ENCODE data around the gene FLT4.
"Not testable (repeated sequence)": the region's sequence is repeated elsewhere in the genome, so short reads cannot be mapped to it uniquely, and the experiment has no call there.

Gene FLT4

DNA sequence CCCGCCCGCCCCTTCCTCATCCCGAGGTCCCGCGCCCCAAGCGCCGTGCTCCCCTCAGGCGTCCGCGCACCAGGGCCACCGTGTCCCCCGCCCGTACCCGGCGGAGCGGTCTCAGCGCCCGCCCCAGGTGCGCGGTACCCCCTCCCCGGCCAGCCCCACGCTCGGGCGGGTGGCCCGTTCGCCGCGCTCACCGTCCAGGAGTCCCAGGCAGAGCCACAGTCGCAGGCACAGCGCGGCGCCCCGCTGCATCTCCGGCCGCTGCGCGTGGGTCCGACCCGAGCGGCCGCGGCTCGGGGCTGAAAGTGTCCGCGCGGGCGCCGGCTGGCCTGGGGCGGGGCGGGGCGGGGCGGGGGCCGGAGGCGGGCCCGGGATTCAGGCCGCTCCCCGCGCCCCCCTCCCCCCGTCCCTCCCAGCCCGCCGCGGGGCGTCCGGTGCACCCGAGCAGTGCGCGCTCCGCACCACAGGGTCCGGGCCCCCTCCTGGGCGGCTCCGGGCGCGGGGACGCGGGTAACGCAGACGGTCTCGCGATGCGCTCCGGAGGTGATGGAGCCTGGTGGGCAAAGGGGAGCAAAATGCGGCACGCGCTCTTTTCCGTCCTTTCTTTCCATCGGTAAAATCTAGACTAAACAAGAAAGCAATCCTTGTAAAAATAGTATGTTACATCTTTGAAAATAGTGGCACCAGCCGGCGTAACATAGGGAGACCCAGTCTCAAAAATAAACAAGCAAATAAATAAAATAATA is at the start of gene FLT4:
TSS of gene FLT4 (minus strand) at position 304 of the 743 bp plus-strand sequence. CDS start at position 249, 55 bp downstream.
- DNase-seq: no peak

DNA sequence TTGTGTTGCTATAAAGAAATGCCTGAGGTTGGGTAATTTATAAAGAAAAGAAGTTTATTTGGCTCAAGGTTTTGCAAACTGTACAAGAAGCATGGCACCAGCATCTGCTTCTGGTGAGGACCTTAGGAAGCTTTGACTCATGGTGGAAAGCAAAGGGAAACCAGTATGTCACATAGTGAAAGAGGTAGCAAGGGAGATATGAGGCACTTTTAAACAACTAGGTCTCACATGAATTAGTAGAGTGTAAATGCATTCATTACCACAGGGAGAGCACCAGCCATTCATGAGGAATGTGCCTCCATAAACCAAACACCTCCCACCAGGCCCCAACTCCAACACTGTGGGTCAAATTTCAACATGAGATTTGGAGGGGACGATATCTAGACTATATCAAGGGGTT is 49.6 kb upstream of the FLT4 start:
- no peak for DNase-seq

- no peak for DNase-seq
Observed at GRCh38 chr5:180696116-180696515, 46.7 kb upstream of the FLT4 start.

- DNase-seq: no peak
Observed at GRCh38 chr5:180692429-180692828, 43.0 kb upstream of the FLT4 start.

DNA sequence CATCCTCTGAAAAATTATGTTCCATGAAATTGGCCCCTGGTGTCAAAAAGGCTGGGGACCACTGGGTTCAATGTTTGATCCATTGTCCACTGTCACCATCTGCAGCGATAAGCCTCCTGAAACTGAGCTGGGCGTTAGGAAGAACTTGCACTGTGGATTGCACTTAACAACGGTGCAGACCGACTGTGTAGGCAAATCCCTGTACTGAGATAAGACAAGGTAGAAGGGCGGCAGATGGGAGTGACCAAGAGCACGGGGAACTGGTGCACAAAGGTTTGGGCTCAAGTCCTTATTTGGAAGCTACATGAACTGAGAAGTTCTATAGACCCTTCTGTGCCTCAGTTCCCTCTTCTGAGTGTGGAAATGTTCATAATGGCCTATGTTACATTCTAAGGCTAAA is 41.6 kb upstream of the FLT4 start:
- no peak for DNase-seq

DNA sequence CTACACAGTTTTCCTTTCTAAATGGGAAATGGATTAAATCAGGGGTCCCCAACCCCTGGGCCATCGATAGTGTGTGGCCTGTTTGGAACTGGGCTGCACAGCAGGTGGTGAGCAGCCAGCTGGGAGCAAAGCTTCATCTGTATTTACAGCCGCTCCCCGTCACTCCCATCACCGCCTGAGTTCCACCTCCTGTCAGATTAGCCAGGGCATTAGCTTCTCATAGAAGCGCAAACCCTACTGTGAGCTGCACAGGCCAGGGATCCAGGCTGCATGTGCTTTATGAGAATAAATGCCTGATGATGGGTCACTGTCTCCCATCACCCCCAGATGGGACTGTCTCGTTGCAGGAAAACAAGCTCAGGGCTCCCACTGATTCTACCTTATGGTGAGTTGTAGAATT is 41.2 kb upstream of the FLT4 start:
- no peak for DNase-seq

- DNase-seq: no peak
Observed at GRCh38 chr5:180689775-180690174, 40.4 kb upstream of the FLT4 start.

GRCh38 chr5:180689071-180689694 is 39.8 kb upstream of the FLT4 start:
- no peak for DNase-seq

GRCh38 chr5:180688330-180689070 is 39.1 kb upstream of the FLT4 start:
- DNase-seq: no peak

DNA sequence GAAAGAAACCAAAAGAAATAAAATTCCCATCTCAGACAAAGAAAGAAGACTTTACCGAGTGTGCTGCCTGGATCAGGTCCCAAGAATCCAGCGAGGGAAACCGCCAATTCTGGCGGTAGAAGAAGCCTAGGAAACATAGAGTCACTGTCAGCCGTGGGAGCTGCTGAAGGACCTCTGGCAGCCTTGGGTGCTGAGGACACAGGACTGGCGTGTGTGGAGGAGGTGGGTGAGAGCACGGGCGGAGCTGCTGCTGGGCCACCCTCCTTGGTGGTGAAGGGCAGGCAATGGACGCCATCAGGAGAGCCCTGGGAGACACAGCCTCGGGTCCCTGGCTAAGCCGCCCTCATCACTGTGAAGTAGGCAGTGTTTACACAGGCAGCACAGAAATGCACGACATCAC is 37.4 kb upstream of the FLT4 start:
- DNase-seq: not testable (repeated sequence)

DNA sequence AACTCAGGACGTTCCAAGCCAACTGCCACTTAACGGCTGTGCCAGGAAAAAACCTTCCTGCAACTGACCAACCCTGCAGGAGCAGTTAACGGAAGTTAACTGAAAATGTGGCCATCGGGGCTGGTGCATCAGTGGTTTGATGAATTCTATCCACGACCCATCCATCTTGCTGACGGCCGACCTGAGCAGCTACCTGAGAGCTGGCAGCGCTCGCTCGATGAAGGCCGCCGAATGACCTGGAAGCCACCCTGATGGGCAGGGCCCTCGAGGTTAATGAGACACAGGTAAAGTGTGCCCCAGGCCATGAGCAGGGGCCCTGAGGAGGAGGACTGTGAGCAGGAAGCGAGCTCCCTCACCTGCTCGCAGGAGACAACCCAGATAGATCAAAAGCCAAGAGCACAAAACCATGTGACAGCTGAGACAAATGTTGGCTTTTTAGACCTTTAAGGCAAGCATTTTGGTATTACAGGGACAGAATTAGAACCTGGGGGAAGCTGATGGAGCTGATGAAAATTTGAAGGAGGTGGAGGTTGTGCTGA is 35.3 kb upstream of the FLT4 start:
- DNase-seq: no peak

DNA sequence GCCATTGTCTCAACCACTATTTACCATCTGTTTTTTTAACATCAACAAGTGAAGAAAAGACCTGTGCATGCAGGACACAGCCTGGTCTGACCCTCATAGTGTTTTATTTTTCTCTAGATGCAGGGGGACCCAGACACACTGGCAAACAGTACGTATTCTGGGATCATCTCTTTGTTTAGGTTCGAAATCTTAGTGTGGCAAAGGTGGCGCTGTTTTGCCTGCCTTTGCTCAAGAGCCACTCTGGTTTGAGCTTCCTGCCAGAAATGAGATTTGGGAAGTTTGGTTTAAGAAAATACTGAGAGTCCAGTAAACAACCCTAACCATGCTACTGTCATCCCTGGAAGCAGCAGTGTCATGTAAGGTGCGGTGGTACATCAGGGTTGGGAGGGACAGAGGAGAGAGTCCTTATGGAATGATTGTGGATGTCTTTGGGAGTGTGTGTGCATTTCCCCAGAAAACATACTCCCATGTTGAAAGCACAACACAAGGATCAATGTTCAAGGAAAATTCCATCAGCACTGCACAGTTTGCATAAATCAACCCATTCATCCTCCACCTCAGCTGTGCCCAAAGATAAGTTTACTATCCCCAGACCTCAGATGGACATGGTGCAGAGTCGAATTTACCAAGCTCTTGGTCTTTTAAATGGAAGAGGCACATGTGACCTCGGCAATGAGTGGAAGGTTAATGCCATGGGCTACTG is 34.0 kb upstream of the FLT4 start:
- DNase-seq: no peak

GRCh38 chr5:180682560-180682959 is 33.2 kb upstream of the FLT4 start:
- DNase-seq: no peak

DNA sequence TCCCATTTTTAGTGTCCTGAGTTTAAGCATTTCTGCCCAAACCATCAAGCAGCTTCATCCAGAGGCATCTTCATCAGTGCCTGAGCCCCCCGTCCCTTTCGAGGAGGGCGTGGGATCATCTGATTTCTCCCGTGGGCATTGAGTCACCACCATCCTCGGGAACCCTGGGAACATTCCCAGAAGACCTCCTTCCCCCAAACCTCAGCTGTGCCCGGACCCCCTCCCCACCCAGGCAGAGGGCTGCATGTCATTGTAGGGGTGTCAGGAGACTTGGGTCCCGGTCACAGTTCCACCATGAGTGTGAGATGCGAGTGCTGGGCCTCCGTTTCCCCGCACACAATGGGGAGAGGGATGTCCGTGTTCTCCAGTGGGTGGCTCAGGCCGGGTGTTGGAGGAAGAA is 32.6 kb upstream of the FLT4 start:
- DNase-seq: not testable (repeated sequence)

GRCh38 chr5:180678319-180678718 is 28.9 kb upstream of the FLT4 start:
- DNase-seq: not testable (repeated sequence)

DNA sequence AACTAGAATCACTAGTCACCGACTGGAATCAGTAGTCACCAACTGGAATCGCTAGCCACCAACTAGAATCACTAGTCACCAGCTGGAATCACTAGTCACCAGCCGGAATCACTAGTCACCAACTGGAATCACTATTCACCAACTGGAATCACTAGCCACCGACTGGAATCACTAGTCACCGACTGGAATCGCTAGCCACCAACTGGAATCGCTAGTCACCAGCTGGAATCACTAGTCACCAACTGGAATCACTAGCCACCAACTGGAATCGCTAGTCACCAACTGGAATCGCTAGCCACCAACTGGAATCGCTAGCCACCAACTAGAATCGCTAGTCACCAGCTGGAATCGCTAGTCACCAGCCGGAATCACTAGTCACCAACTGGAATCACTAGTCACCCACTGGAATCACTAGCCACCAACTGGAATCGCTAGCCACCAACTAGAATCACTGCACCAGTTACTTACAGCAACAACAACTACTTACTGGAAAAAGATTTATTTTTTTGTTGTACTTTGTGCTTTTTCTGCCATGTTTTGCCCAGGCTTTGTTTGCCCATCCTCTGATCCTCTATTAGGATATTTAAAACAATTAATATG is 25.7 kb upstream of the FLT4 start:
- no peak for DNase-seq

- DNase-seq: not testable (repeated sequence)
Observed at GRCh38 chr5:180674090-180674475, 24.7 kb upstream of the FLT4 start.

DNA sequence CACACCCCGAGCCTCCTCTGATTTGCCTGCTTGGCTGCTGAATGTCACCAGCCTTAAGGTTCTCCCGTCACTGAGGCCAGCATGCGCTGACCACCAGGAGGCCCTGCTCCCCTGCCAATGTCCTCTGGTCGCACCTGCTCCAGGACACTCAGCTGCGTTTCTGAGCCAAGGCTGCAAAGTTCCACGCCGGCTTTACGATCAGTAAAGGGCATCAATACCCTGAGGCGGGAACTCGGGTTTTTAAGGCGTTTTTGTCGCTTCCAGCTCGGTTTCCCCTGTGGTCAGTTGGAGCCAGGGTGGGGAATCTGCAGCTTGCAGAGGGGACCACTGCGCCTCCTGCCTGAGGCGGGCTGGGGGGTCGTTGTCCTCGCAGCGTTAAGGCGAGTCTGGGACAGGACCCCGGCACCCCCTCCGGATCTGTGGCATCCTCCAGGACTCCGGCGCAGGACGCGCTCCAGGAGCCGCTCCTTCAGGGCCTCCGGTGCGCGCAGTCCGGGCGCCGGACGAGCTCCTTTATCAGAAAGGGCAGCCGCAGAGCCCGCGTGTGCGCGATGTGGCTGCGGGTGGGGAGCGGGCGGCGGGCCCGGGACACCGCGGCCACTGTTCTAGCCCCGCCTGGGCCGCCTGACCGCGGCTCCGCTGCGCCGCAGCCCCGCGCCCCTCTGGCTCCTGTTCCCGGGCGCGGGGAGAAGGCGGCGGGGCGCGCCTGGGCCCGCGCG is 24.1 kb upstream of the FLT4 start:
- DNase-seq: no peak

DNA sequence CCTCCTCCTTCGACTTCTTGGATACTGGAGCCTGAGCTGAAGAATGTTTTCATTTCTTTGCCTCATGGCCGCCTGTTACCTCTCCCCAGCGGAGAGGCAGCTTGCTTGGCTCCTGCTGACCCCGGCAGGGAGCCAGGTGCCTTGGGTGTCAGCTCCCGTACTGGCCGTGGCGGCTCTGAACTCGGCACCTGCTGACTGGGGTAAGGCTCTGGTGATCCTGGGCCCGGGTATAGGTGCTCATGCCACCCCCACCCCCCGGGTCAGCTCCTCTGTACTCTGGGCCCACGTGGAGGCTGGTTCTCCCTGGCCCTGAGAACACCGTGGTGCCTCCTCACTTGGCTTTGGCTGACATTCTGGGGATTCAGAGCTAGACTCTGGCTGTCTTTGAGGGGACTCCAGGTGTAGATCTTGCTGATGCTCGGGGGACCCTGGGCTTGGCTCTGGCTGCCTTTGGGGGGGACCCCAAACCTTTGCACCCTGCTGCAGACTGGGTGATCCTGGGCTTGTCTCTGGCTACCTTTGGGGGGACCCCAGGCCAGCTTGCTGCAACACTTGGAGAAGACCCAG is 22.6 kb upstream of the FLT4 start:
- DNase-seq: not testable (repeated sequence)

DNA sequence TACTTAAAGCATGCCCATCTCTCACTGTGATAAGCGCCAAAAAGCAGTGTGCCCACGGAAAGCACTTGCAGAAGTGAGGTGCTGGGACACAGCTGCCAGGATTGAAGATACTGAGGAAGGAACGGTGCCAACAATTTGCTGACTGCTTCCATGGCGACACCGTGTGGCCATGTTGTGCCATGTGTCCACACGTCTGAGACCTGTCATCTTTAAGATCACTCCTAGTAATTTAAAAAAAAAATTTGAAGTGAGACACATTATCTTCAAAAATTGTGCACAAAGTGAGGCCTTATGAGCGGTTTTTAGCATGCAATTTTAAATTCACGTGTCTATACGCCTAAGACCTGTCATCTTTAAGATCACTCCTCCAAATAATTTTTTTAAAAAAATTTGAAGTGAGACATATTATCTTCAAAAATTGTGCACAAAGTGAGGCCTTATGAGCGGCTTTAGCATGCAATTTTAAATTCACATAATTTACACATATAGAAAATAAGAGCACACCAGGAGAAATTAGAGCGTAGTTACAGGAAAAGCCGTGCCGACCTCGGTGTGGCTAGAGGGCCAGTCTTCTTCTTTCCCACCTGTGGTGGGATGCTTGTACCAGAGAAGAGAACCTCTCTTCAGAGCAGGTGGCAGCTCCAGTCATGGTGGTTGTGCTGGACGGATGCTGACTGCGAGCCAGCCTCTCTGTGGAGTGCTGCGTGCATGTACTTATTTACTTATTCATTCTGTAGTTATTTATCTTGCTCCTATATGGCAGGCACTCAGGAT is 21.4 kb upstream of the FLT4 start:
- no peak for DNase-seq

- DNase-seq: no peak
Observed at GRCh38 chr5:180670157-180670556, 20.8 kb upstream of the FLT4 start.
